NCI-H1436 (cell line): ENCODE results near the gene PHLPP2.
A peak's percentile ranks its signal among the peaks of the same experiment; 100 is the strongest.

Source experiments
- DNase-seq: peaks from one replicate; lab custom pipeline; 2025; lab: John Stamatoyannopoulos, UW

PHLPP2 gene

GRCh38 chr16:71724320-71724751, at the start of gene PHLPP2:
Gene PHLPP2, minus strand, starts transcription at chr16:71724701. Its CDS starts 9,906 bp downstream, at chr16:71714795.
- no peak for DNase-seq

GRCh38 chr16:71771571-71771970, 47.1 kb upstream of the PHLPP2 start:
- DNase-seq = no peak

- DNase-seq = no peak
These were observed 44.7 kb upstream of the PHLPP2 start for GRCh38 chr16:71769222-71769621.

- DNase-seq = no peak
These were observed 42.8 kb upstream of the PHLPP2 start for GRCh38 chr16:71767060-71767900.

GRCh38 chr16:71762186-71762585, 37.7 kb upstream of the PHLPP2 start:
- no peak for DNase-seq

- DNase-seq = no peak
These were observed 36.6 kb upstream of the PHLPP2 start for GRCh38 chr16:71761097-71761496.

GRCh38 chr16:71758293-71758760, 33.8 kb upstream of the PHLPP2 start:
- no peak for DNase-seq

GRCh38 chr16:71754652-71755051, 30.2 kb upstream of the PHLPP2 start:
- no peak for DNase-seq

GRCh38 chr16:71754108-71754507, 29.6 kb upstream of the PHLPP2 start:
- no peak for DNase-seq

GRCh38 chr16:71748226-71748625, 23.7 kb upstream of the PHLPP2 start:
- DNase-seq = no peak

GRCh38 chr16:71746442-71747046, 22.0 kb upstream of the PHLPP2 start:
- DNase-seq = no peak

- no peak for DNase-seq
These were observed 14.4 kb upstream of the PHLPP2 start for GRCh38 chr16:71738855-71739254.

GRCh38 chr16:71737501-71737900, 13.0 kb upstream of the PHLPP2 start:
- no peak for DNase-seq

GRCh38 chr16:71734511-71734910, 10.0 kb upstream of the PHLPP2 start:
- DNase-seq = no peak

- DNase-seq = no peak
These were observed 8.1 kb upstream of the PHLPP2 start for GRCh38 chr16:71732587-71732986.

GRCh38 chr16:71727551-71728324, 3.2 kb upstream of the PHLPP2 start:
- no peak for DNase-seq

- DNase-seq = no peak
These were observed 2.2 kb upstream of the PHLPP2 start for GRCh38 chr16:71726476-71727315.

- peak; percentile 76 for DNase-seq
These were observed 773 bp downstream of the PHLPP2 start for GRCh38 chr16:71723537-71724319.

- DNase-seq = peak; percentile 19
These were observed 1.5 kb downstream of the PHLPP2 start for GRCh38 chr16:71722801-71723536.
